Osteocyte (in vitro differentiated cells): Measurements from ENCODE around the gene CTRB1. TPM values are rescaled to one million over a fixed set of nuclear protein-coding genes. Genes with fewer than 3 reads are reported as not detected.

ENCODE experiments used
- DNase-seq: peaks from one replicate; pipeline ENCODE4 v3.0.0; 2021; ENCODE audit warnings: mixed read lengths; ENCODE audit not compliant: unreplicated experiment; ENCODE audit errors: extremely low spot score
- H3K27ac Mint-ChIP-seq: one replicate; pipeline ENCODE4 v1.8.0; 2021; ENCODE audit warnings: mild to moderate bottlenecking, mixed read lengths; ENCODE audit not compliant: unreplicated experiment
- H3K27me3 Mint-ChIP-seq: one replicate; pipeline ENCODE4 v1.8.0; 2021; ENCODE audit warnings: mixed read lengths; ENCODE audit not compliant: unreplicated experiment
- H3K36me3 Mint-ChIP-seq: one replicate; pipeline ENCODE4 v1.8.0; 2021; ENCODE audit warnings: mixed read lengths; ENCODE audit not compliant: unreplicated experiment
- H3K4me1 Mint-ChIP-seq: one replicate; pipeline ENCODE4 v1.8.0; 2021; ENCODE audit warnings: mixed read lengths; ENCODE audit not compliant: unreplicated experiment
- H3K4me3 Mint-ChIP-seq: one replicate; pipeline ENCODE4 v1.8.0; 2021; ENCODE audit warnings: mild to moderate bottlenecking, moderate library complexity, mixed read lengths; ENCODE audit not compliant: unreplicated experiment
- H3K9me3 Mint-ChIP-seq: one replicate; pipeline ENCODE4 v1.8.0; 2021; ENCODE audit warnings: mixed read lengths; ENCODE audit not compliant: unreplicated experiment
- total RNA-seq: library from RNA; stranded (reverse); gene quantifications from 2 replicates; pipeline ENCODE4 v1.2.1, GENCODE V29; 2021
- TF ChIP-seq, protein P1 (sequence below): fragments of 200-600 bp; sonication (generic); IDR thresholded peaks from 2 replicates; pipeline ENCODE4 v1.5.0; 2021; ENCODE audit warnings: antibody characterized with exemption, mild to moderate bottlenecking, moderate library complexity

Gene CTRB1
- total RNA-seq, 1 donor from 2014 or later: not detected

- Mint-ChIP-seq H3K36me3 (peaks cover 2% of the 10 kb centered on the region), H3K4me1 (no peaks in the 10 kb centered on the region), H3K27me3 (peaks cover 14% of the 10 kb centered on the region), H3K4me3 (no peak overlapping the region), H3K27ac (no peak overlapping the region), H3K9me3 (peaks cover 29% of the 10 kb centered on the region)
- TF ChIP-seq, protein P1, sequence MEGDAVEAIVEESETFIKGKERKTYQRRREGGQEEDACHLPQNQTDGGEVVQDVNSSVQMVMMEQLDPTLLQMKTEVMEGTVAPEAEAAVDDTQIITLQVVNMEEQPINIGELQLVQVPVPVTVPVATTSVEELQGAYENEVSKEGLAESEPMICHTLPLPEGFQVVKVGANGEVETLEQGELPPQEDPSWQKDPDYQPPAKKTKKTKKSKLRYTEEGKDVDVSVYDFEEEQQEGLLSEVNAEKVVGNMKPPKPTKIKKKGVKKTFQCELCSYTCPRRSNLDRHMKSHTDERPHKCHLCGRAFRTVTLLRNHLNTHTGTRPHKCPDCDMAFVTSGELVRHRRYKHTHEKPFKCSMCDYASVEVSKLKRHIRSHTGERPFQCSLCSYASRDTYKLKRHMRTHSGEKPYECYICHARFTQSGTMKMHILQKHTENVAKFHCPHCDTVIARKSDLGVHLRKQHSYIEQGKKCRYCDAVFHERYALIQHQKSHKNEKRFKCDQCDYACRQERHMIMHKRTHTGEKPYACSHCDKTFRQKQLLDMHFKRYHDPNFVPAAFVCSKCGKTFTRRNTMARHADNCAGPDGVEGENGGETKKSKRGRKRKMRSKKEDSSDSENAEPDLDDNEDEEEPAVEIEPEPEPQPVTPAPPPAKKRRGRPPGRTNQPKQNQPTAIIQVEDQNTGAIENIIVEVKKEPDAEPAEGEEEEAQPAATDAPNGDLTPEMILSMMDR: no peak
- no peak for DNase-seq
These were observed 39.6 kb upstream of the CTRB1 start for GRCh38 chr16:75179208-75179607.

DNA sequence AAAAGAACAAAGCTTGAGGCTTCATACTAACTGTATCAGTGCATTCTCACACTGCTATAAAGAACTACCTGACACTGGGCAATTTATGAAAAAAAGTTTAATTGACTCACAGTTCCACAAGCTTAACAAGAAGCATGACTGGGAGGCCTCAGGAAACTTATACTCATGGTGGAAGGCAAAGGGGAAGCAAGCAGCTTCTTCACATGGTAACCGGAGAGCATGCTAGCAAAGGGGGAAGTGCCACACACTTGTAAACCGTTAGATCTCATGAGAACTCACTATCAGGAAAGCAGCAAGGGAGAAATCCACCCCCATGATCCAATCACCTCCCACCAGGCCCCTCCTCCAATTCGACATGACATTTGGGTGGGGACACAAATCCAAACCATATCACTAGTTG lies 37.2 kb upstream of the CTRB1 start:
- Mint-ChIP-seq H3K4me3 (no peak overlapping the region), H3K36me3 (no peaks in the 10 kb centered on the region), H3K9me3 (peaks cover 29% of the 10 kb centered on the region), H3K27ac (no peak overlapping the region), H3K27me3 (peaks cover 18% of the 10 kb centered on the region), H3K4me1 (no peaks in the 10 kb centered on the region)
- DNase-seq: no peak
- TF ChIP-seq, protein P1: no peak

DNA sequence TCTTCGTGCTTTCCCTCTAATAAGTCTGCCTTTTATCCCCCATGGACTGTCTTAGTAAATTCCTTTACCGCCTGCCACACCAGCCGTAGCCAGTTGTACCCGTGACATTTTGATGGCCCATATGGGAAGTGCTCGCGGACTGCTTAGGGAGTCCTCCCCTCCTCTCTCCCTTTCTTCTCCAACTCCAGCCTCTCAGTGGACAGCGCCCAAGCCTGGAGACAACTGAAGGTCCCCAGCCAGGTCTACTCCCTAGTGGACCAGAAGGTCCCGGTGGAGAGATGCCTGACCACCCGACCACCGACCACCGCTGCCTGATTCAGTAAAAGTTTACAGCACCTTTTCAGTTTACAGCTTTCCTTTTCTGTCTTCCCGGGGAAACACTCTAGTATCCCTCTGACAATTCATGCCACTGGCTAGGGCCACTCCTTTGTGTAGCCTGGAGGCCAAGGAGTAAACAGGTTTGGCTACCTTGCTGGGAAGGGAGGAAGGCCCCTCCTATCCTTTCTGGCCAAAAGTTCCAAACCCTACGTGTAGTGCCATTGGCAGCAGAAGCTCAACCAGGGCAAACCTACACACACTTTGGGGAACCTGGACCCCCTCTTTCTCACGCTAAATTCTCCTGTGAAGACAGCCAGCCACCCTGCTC lies 29.8 kb upstream of the CTRB1 start:
- Mint-ChIP-seq H3K27ac (no peak overlapping the region), H3K27me3 (peaks cover 13% of the 10 kb centered on the region), H3K9me3 (peaks cover 9% of the 10 kb centered on the region), H3K36me3 (no peaks in the 10 kb centered on the region), H3K4me1 (peaks cover 3% of the 10 kb centered on the region), H3K4me3 (no peak overlapping the region)
- TF ChIP-seq, protein P1: no peak
- peak; percentile 62 for DNase-seq

- Mint-ChIP-seq H3K9me3 (peaks cover 9% of the 10 kb centered on the region), H3K4me3 (no peak overlapping the region)
These were observed 29.0 kb upstream of the CTRB1 start for GRCh38 chr16:75189638-75190245.

More at GRCh38 chr16:75189638-75190245, 29.0 kb upstream of the CTRB1 start:
- DNase-seq: peak; percentile 71
- Mint-ChIP-seq H3K27ac (no peak overlapping the region), H3K4me1 (peaks cover 3% of the 10 kb centered on the region), H3K27me3 (peaks cover 12% of the 10 kb centered on the region), H3K36me3 (no peaks in the 10 kb centered on the region)
- TF ChIP-seq, protein P1: no peak
